GM12873 (cell line): ENCODE measurements around the gene FGD3.

ENCODE experiments used
- TF ChIP-seq, protein P1 (sequence below): IDR thresholded peaks from 2 replicates; pipeline ENCODE4 v1.5.1; 2012; ENCODE audit warnings: low read depth, mild to moderate bottlenecking, moderate library complexity, low read length, control low read depth; ENCODE audit not compliant: insufficient read depth; ENCODE audit errors: missing control alignments

Gene FGD3, protein sequence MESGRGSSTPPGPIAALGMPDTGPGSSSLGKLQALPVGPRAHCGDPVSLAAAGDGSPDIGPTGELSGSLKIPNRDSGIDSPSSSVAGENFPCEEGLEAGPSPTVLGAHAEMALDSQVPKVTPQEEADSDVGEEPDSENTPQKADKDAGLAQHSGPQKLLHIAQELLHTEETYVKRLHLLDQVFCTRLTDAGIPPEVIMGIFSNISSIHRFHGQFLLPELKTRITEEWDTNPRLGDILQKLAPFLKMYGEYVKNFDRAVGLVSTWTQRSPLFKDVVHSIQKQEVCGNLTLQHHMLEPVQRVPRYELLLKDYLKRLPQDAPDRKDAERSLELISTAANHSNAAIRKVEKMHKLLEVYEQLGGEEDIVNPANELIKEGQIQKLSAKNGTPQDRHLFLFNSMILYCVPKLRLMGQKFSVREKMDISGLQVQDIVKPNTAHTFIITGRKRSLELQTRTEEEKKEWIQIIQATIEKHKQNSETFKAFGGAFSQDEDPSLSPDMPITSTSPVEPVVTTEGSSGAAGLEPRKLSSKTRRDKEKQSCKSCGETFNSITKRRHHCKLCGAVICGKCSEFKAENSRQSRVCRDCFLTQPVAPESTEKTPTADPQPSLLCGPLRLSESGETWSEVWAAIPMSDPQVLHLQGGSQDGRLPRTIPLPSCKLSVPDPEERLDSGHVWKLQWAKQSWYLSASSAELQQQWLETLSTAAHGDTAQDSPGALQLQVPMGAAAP

DNA sequence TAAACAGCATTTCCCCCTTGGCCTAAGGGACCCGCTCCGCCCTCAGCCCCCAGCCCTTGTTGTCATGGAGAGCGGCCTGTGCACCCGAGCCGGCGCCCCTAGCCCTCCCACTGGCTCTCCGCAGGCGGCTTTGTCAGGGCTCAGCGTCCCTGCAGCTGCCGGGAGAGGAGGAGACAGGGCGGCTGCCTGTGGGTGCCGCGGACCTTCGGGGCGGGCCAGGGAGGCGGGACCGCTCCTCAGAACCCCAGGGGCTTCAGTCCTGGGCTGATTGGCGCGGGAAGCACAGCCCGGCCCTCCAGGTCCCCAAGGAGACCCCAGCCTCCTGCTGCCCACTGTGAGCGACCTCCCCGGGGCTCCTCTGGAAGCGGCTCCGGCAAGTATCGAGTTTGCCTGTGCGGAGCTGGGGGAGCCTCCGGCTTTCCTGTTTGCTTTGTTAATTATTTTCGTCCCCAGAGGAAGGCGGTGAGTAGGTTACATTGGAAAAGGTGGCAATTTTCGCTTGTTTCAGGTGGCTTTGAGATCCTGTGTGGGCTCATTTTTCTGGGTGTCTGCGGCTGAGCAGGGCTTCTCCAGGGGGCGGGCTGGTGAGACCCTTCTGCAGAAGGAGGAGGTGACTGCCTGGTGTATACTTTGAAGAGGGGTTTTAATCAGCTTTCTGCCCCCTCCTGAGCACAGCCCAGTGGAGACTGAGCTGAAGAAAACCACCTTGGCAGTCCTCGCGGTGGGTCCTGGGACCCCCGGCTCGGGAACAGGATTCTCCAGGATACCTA is at the start of gene FGD3:
Gene FGD3 (plus strand): TSS at position 256 of the 770 bp plus-strand sequence. CDS start 28,734 bp downstream, outside the sequence.
- TF ChIP-seq, protein P1, sequence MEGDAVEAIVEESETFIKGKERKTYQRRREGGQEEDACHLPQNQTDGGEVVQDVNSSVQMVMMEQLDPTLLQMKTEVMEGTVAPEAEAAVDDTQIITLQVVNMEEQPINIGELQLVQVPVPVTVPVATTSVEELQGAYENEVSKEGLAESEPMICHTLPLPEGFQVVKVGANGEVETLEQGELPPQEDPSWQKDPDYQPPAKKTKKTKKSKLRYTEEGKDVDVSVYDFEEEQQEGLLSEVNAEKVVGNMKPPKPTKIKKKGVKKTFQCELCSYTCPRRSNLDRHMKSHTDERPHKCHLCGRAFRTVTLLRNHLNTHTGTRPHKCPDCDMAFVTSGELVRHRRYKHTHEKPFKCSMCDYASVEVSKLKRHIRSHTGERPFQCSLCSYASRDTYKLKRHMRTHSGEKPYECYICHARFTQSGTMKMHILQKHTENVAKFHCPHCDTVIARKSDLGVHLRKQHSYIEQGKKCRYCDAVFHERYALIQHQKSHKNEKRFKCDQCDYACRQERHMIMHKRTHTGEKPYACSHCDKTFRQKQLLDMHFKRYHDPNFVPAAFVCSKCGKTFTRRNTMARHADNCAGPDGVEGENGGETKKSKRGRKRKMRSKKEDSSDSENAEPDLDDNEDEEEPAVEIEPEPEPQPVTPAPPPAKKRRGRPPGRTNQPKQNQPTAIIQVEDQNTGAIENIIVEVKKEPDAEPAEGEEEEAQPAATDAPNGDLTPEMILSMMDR: no peak

DNA sequence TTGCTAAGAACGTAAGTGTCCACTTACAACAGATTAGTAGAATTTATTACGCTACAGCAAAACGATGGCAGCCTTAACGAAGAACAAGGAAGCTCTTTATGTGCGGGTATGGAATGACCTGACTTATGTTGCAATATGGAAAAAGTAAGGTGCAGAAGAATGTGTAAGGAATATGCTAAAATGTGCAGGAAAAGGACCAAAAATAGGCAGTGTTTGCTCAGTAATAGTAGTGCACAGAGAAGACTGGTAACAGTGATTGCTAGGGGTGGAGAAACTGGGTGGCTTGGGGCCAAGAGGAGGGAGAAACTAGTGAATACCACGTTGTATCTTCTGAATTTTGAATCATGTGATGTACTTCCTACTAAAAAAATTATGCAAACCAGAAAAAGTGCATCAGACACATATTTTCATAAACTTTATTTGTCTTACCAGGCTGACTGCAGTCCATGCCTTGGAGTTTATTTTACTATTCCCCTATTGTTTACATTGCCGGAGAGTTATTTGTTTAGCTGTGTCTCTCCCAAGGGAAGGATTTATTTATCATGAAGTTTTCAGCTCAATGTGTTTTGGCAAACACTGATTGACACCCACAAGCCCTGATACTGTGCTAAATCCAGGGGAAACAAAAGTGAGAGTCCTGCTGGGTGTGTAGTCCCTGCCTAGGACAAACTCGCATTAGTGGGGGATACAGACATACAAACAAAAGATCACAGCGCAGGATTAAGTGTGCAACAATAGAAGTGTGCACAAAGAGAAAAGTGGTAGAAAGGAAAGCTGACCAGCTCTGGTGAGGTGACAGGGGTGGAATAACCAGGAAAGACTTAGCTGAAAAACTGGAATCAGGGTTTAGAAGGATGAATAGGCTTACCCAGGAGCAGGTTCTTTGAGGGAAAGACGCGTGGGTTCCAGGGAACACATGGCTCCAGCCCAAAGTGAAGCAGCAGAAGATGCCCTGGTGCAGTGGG is 35.5 kb upstream of the FGD3 start:
- TF ChIP-seq, protein P1: no peak

DNA sequence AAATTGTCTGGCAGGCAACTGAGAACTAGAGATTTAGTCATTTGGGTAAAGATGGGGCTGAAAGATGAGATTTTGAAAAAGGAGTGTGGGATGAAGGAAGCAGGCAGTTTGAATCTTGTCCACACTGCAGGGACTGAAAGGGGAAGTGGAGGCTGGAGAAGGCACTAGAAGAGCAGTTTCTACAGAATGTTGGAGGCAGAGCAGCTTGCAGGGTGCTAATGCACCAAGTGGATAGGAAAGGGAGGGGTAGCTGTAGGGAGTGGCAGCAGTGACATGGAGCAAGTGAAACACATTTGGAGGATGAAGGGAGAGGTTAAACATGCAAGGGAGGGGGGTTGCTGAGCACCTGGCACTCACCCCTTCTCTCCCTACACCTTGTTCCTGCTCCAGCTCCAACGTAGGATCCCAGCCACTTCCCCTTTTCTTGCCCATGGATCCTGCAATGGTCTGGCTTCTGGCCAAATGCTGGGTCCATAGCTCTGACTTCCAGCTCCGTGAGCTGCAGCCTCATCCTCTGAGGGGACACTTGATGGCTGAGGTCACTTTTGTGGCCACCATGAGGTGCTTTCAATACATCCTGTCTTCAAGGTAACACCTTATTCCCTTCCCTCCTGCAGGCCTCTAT is 30.0 kb upstream of the FGD3 start:
- TF ChIP-seq, protein P1: no peak

DNA sequence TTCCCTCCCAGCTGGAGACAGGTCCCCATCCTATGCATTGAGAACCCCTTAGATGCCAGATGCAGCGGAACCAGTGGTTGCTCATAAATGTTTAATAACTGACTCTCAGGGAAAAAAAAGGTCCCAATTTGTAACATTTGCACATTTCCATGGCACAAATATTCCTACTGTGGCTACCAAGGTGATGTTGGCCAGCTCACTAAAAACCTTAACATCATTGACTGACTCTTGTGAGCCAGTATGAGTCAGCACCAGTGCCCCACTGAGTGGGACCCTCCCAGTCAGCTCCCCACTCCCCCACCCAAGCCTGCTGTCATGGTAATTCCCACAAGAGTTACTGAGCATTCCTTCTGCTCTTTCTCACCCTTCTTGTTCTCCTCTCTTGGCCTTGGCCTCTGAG is 26.9 kb upstream of the FGD3 start:
- TF ChIP-seq, protein P1: no peak

DNA sequence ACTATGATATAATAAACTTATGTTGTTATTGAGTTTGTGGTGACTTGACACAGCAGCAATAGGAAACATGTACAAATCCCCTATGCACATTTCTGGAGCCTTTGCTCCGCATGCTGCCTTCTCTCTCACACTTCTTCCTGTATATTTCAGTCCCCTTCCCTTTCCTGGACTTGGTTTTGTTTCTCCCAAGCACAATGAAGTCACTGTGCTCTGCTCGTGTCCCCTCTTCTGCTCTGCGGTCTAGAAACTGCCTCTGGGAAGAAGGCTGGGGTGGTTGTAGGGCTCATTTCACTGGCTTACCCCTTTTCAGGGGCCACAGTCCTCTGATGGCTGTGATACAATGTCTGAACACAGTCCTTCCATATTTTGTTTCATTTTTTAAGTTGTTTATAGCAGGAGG is 15.7 kb upstream of the FGD3 start:
- TF ChIP-seq, protein P1: no peak

DNA sequence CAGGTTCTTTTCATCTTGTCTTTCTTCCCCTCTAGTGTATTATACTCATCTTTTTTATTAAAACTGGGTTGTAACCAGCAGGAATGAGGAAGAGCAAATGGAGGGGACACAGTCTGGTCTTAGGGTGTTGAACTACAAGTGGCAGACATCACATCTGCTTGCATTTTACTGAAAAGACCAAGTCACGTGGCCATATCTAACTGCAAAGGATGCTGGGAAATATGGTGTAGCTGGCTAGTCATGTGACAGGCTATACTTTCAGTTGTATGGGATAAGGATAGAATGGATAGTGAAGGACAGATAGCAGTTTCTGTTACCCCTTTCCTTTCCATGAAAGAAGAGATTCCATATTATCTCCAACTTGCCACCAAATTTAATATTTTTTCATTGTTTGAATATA is 13.0 kb upstream of the FGD3 start:
- TF ChIP-seq, protein P1: no peak
